Activated naive CD4-positive, alpha-beta T cell treated with Interleukin-2 at 50 U/mL for 16 hours (primary cell): ENCODE measurements around the gene DIAPH2.
"Not testable (repeated sequence)": the region's sequence is repeated elsewhere in the genome, so short reads cannot be mapped to it uniquely, and the experiment has no call there.

Experiments used
- DNase-seq: peaks from one replicate; pipeline ENCODE4 v3.0.0-alpha.2; 2020

Gene DIAPH2

DNA sequence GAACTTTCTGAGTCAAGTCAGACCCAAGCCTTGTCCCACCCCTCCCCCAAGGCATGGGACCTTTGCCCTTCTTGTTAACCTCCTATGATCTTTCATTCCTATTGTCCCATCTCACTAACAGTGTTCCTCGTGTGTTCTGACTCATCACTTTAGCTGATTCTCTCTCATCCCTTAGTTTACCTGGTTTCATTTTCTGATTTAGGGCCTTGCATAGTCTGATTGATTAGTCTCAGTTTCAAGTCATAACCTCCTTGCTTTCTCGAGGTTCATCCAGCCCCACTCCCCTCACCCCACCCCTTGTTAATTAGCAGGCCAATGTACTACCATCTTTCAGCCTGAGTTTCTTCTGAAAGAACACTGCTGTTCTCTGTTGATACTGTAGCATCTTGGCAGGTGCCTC, 716.5 kb downstream of the DIAPH2 start:
- no peak for DNase-seq

DNA sequence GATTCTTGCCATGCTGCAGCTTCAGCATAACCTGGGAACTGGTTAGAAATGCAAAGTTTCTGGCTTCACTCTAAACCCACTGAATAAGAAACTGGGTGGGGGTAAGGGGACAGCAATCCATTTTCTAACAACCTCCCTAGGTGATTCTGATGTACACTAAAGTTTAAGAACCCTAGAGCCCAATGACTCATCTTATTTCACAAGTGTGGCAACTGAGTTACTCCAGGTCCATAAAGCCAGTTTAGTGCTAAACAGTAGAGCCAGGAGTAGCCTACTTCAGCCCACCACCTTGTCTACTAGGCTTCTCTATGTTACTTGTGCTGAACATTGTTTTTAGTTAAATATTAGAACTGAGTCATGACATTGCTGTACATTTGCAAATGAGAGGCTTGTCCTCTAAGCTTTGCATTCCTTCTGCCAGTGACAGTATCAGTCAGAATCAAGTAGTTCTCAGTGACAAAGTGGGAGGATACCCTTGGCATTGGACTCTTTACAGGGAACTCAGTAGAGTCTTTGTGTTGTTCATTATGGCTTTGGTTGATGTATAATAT, 717.0 kb downstream of the DIAPH2 start:
- DNase-seq, result no peak

DNA sequence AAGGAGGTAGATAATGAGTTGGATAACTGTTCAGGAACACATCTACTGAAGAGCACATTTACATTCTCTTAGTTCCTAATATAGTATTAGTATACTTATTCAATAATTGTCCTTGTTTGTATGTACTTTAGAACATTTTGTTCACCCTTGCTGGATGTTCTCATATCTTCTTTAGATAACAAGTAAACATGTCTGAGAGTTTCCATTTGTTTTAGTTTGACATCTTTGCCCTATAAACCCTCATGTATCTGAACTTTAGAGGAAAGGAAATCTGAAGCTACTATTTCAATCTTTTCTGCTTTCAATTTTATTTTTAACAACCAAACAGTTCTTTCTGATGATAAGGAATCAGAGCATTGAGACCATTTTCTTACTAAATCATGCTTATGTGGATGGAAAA, 717.7 kb downstream of the DIAPH2 start:
- DNase-seq, result no peak

DNA sequence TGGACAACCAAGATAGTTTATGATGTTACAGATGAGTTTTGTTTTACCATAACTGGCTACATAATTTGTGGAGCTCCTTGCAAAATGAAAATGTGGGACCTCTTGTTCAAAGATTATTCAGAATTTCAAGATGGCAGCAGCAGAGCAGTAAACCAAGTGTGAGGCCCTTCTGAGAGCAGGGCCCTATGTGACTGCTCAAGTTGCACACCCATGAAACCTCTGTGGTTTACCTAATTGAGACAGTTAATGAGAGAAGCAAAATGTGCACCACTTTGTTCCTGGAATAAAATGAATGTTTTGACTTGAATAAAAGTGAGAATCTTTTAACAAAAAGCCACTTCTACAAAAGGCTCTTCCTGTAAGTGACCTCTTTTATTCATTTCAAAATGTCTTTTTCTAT, 718.3 kb downstream of the DIAPH2 start:
- DNase-seq, result no peak

DNA sequence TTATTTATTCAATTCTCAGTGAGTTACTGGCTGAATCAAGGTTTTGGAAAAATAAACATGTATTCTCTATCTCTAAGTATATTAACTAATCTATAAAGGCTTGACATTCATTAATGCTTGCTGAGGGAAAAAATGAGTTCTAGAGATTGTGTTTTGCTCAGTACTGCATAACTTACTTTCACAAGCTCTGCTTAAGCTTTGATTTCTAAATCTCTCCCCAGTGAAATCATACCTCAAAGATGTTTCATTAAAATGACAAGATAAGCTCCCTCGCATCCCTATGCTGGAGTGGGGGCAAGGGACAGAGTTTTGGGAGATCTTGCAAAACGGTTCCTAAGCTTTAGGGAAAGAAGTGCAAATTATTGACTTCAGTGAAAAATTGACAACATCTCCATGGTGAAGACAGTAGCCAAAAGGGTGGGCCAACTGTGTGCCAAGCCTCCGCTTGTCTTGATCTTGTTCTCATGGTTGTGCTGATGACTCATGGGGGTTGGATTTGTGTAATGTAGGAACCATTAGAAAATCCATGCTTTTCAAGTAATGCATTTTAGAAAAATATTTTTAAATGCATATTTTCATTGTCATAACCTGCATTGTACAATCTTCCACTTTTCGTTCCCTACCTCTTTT, 720.5 kb downstream of the DIAPH2 start:
- DNase-seq, result no peak

DNA sequence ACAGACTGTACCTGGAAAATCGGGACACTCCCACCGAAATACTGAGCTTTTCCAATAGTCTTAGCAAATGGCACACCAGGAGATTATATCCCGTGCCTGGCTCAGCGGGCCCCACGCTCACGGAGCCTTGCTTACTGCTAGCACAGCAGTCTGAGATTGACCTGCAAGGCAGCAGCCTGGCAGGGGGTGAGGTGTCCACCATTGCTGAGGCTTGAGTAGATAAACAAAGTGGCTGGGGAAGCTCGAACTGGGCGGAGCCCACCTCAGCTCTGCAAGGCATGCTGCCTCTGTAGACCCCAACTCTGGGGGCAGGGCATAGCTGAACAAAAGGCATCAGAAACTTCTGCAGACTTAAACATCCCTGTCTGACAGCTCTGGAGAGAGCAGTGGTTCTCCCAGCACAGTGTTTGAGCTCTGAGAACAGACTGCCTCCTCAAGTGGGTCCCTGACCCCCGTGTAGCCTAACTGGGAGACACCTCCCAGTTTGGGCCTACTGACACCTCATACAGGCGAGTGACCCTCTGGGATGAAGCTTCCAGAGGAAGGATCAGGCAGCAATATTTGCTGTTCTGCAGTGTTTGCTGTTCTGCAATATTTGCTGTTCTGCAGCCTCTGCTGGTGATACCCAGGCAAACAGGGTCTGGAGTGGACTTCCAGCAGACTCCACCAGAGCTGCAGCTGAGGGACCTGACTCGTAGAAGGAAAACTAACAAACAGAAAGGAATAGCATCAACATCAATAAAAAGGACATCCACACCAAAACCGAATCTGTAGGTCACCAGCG, 725.2 kb downstream of the DIAPH2 start:
- DNase-seq, result not testable (repeated sequence)

DNA sequence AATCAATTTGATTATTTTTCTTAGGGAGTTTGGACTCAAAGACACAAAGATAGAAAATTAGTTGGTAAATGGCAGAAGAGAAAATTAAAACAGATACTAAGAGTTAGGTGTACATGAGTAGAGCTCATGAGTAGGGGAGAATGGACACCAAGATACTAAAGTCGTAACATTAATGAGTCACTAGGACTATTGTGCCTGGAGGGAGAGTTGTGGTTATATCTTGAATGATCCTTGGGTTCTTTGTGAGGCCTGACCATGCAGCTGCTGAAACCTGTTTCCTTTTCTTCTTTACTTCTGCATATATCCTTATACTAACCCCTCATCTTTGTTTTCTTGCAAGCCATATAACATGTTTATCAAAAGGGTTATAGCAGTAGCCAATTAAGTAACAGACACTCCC, 731.8 kb downstream of the DIAPH2 start:
- no peak for DNase-seq

DNA sequence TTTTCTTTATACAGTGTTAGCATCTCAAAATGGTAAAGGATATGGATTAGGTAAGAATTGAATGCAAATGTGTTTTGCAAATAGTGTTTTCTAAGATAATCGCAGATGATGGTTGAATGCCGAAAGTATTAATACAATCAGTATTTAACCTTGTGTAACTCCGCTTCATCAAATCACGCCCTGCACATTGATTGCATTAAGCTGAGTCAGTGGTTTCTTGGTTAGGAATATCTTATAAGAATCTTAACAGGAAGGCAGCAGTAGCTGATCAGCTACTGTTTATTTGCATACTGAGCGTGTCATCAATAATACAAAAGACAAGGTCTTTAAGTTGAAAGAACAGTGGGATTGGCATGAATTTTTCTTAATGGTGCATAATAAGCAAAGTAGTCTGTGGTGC, 744.5 kb downstream of the DIAPH2 start:
- DNase-seq, result no peak

DNA sequence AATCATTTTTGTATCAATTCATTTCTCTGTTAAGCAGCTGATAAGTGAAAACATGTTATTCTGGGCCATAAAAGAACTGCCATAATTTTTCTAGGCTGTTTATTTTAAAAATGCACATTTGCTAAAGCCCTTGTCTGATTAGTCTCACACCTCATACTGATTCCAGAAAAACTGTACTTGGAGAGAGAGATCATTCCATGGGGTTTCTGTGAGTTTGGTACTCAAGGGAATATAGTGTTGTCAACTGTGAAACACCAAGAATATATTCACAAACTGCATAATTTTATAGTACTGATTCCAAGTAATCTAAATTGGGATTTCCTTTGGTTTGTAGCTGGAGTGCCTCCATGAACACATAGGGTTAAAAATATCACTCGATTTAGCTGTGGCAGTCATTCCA, 746.6 kb downstream of the DIAPH2 start:
- DNase-seq, result no peak

DNA sequence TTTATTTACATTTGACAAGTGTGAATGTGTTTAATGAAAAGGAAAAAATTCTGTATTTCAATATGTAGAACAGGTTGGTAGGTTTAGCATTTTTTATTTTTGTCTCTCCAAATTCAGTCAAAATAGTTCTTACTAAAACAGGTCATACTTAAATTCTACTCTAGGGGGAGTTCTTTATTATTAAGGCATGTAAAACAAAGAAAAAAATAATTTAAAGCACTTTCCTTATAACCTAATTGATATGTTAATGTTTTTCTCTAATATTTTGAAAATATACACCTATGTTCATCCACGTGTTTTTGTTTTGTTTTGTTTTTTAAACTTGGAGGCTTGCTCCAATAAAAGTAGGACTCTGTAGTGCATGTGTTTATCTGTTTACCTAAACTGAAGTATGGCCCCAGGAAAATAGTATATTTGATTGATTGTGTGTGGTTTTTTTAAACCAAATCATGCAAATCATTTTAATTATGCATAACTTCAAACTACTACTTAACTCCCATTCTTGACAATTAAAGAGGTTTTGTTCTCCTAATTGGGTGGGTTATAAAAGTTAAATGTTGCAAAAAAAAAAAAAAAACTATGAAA, 761.7 kb downstream of the DIAPH2 start:
- DNase-seq, result no peak

DNA sequence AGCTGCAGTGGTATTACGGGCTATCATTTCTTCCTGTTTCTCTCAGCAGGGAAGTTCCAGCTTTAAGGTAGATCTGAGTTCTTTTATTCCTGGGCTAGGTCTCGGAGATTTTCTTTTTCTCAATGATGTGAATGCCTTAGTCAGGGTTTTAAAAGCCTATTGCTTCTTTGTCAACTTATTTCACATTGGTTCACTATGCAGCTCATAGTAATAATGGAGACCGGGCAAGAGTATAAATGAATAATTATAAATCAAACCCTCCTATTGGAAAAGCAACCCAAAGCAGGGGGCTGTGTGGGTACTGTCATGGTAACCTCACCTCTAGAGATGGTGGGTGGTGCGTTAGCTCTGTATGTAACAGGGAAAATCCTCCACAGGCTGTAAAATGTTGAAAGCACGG, 762.7 kb downstream of the DIAPH2 start:
- no peak for DNase-seq

DNA sequence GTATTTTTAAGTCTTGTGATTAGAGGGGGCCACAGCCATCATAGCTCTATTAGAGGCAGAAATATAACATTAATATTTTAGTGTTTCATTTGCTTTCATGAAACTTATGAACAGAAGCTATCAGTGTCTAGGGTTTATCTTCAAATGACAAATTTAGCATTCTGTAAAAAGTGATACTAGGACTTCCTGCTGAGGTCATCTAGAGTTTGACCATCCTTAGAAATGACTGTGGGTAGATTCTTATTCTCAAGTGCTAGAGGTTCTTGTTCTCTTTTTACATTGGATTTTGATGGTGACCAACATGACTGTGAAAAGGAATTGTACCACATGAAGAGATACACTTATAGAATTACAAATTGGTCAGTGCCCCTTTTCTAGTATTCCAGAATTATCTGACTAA, 767.6 kb downstream of the DIAPH2 start:
- DNase-seq, result no peak

DNA sequence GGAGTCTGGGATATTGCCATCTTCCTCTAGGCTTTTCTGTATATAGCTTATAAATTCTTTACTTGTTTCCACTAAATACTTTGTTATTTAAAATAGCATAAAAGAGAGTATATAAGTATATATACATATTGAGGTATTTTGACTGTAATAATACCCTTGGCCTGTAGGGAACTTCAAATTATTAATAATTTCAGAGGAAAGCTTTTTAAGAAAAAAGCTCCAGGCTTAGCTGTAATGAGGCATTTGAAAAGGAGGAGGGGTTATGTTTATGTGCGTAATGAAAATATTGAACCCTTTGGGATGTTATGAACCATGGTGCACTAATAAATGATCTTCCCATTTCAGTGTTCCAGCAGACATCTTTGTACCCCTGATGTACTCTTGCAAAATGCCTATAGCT, 777.1 kb downstream of the DIAPH2 start:
- DNase-seq, result no peak

DNA sequence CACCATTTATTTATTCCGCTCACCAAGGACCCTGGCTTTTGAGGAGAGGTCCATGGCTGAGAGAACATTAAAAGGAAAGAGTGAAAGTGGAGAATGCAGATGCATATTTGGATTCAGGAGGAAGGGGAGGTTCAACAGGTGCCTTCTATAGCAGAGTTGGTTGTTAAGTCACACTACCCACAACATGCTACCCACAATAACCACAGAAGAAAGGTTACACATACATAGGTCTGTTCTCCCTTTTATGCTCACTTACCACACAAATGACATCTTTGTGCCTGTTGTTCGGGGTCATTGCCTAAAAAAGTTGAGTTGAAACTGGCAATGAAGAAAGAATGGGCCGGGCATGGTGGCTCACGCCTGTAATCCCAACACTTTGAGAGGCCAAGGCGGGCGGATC, 786.4 kb downstream of the DIAPH2 start:
- DNase-seq, result no peak

DNA sequence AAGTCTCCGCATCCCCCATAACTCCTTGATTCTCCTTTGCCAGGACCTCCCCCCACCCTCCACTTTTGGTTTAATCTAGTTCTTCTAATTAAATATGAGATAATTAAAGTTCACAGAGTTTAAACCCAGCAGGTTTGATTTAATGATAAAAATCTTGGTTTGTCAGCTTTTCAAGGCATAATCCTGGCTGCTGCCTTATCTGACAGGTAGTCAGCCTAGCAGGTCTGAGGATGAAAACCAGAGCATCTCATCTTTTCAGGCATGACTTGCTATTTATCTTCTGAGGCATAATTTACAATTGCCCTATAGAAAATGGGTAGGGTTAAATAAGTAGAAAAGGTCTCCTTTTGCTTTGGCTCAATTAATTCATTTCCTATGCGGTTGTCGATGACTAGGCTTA, 790.3 kb downstream of the DIAPH2 start:
- DNase-seq, result no peak

DNA sequence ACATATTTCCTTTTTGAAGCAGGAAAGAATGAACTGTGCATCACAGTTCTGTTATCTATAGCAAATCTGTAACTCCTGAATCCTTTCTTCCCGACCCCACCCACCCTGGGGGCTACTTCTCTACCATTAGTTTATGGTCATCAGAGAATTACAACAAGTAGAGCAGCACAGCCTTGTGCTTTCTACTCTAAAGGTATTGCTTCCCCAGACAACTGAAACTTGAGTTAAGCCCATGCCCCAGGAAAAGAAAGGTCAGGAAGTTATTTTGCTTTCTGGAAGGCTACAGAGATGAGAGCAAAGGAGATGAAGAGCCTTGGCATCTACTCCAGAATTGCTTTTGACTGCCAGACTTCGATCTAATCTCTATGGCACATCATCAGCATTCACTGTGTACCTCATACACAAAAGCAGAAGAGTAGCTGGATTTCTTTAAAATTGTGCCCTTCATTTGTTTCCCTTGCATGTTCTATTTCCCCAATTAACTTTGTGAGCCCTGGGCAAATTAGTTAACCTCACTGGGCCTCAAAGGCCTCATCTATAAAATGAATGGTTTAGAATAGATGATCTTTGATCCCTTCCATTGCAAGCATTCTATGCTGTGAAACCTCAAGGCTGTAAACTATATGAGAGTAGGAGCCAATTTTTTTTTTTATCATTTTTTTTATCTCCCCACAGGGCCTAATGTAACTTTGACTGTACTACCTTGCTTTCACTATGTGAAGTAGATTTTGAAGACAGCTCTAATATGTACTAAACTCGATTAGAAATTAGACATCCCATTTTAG, 794.7 kb downstream of the DIAPH2 start:
- DNase-seq, result no peak

DNA sequence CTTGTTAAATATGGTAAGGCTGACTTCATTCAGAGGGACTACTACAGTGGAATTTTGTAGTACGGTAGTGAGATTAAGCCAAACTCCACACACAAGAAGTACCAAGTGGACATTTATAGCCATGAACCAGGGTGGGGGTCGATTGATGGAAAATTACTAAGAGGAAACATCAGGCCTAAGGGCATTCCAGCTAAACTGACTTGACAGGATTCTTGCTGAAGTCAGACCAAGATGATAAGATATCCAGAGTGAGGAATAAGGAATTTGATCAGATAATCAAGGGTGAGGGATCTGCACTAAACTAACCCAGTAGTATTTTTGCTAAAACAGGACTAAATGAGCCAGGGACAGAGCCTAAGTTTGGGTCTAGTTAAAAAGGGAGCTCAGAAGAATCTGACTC, 796.6 kb downstream of the DIAPH2 start:
- no peak for DNase-seq

DNA sequence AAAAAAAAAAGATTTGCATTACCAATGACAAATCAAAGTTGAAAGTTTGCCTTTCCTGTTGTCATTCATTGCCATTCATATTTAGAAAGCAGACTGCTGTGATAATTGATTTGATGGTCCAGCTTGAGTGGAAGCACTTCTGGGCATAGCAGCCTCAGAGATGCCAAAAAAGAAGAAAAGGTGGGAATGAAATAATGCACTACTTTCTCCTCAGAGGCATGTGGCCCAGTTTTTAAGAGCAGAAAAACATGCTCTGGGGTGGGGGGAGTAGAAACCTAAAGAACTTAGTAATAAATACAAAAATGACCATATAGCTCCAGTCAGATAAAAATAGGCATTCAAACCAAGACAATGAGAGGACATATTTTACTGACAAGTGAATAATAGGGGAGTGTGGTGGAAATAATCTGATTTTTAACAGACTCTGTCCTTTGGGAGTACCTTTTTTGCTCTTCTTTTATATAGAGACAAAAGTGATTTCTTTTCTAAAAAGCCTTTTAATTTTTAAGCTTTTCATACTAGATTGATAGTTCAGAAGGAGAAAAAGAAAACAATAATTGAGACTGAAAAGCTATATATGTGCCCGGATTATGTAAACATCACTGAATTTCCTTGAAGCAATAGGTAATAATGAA, 798.1 kb downstream of the DIAPH2 start:
- no peak for DNase-seq

DNA sequence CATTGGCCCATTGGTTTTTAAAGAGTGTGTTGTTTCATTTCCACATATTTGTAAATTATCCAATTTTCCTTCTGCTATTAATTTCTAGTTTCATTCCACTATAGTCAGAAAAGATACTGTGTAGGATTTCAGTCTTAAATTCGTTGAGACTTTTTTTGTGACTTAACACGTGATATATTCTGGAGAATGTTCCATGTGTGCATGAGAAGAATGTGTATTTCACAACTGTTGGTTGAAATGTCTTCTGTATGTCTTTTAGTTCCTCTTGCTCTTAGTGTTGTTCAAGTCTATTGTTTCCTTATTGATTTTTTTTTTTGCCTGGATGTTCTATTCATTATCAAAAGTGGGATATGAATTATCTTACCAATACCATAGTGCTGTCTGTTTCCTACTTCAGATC, 806.0 kb downstream of the DIAPH2 start:
- DNase-seq, result no peak

DNA sequence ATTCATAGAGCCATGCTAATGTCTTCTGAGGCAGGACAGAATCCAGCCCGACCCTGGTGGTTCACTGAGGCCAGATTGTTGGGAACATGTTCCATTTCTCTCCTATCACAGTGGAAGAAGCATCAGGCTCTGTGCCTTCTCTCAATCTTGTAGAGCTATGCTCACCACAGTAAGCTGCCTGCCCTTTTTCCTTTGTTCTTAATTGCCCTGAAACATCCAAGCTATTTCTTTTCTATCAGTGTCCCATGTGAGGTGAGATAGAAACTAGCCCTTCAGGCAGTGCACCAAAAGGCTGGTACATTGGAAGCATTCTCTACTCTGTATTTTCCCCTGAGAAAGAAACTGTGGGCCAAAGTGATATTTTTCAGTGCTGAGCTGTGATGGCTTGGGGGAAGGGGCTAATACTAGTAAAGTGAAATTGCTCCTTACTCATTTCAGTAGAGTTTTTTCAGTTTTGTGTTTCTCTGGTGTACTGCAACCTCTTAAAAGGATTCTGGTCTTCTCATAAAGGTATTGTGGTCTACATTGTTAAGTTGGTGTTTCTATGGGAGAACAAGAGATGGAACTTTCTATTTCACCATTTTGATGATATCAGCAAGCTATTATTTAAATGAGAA, 810.2 kb downstream of the DIAPH2 start:
- DNase-seq, result no peak

DNA sequence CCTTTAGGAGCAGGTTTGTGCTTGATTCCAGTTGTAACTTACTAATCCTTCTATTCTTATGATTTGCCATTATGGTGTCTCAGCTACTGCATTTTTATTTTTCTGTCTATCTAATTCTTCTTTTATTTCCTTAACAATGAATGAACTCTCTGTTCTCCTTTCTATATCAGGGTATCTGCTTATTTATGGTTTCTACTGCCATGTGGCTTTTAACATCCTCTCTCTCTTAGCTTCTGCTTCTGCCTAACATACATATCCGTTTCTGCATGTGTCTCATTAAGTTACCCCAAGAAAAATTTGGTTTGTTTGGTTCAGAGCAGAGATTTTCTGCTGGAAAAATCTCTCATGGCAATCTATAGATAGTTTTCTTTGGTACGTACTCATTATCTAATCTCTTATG, 813.5 kb downstream of the DIAPH2 start:
- no peak for DNase-seq

DNA sequence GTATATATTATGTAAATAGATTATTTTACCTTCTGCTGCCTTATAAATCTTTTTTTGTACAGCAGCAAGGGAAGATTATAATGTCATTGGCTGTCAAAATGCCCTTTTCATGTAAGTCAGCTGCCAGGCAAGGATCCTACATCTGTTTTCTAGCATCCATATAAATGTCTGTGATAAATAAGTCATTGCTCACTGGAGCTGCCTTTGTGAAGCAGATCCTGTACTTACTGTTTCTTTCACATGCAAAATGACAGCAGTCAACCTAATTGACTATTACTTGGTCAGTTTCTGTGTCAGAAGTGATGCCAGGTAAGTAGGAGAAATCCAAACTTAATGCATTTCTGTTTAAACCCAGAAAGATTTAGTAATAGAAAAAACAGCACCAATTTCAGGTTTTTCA, 819.8 kb downstream of the DIAPH2 start:
- no peak for DNase-seq
